Measurements from ENCODE around the gene CEP131. TPM values are rescaled to one million over a fixed set of nuclear protein-coding genes. Genes with fewer than 3 reads are reported as not detected.
"Not testable (repeated sequence)": the region's sequence is repeated elsewhere in the genome, so short reads cannot be mapped to it uniquely, and the experiment has no call there.

CEP131 gene
- total RNA-seq, 2 donors from 2014 or later: 2.9 to 5.0 TPM

- DNase-seq (ENCODE audit: low spot score): no peak
- intact Hi-C loops (cut with DNase I): no loop called here
These were observed 58.9 kb downstream of the CEP131 start for GRCh38 chr17:81163703-81164370.

- intact Hi-C loops (cut with DNase I): no loop called here
- DNase-seq (ENCODE audit: low spot score): no peak
These were observed 59.6 kb downstream of the CEP131 start for GRCh38 chr17:81163051-81163695.

DNA sequence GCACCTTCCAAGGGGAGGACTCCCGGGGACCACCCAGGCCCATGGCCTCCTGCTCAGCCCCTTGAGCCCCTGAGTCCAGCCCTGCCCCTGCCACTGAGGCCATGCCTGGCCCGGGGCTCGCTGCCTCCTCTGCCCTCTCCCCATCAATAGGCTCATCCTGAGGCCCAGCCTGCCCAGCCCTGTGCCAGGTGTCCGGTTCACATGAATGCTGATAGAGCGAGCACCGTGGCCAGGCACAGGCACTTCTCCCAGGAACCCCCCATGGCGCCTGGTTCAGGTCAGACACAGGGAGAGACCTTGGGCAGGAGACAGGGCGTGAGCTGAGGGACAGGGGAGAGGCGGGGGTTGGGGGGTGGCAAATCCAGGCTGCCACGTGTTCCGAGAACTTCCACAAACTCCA is 60.3 kb downstream of the CEP131 start:
- intact Hi-C loops (cut with DNase I): no loop called here
- no peak for DNase-seq (ENCODE audit: low spot score)

- no peak for DNase-seq (ENCODE audit: low spot score)
- intact Hi-C loops (cut with DNase I): no loop called here
These were observed 60.8 kb downstream of the CEP131 start for GRCh38 chr17:81161972-81162371.

DNA sequence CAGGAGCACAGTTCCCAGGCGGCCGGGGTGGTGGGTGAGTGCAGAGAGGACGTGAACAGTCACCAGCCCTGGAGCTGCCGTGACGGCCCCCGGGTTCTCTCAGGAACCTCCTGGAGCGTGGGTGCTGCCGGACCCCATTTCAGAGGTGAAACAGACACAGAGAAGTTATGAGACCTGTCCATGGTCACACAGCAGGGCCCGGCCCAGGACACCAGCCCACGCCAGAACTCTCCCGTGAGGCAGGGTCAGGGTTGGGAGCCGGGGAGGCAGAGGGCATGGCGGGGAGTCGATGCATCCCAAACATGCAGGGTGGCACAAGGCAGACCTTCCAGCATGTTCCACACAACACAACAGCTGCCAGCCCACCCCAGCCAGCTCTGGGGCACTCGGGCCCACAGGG is 61.2 kb downstream of the CEP131 start:
- no peak for DNase-seq (ENCODE audit: low spot score)
- intact Hi-C loops (cut with DNase I): no loop called here

- intact Hi-C loops (cut with DNase I): no loop called here
- DNase-seq (ENCODE audit: low spot score): no peak
These were observed 61.9 kb downstream of the CEP131 start for GRCh38 chr17:81160747-81161453.

DNA sequence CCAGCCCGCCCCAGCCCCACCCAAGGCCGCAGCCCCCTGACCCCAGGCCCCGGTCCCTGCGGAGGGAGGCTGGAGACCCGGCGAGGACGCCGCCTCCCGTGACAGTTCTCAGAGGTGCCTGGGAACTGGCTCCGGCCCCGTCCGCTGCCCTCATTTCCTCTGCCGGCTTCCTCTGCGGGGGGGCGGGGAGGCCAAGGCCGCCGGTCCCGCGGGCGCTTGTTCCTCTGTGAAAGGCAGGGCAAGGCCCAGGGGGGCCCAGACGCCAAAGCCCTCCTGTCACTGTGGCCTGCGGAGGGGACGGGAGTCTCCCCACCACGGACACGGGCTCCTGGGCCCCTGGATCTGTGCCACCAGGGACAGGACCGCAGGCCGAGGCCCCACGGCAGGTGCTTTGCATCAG is 62.5 kb downstream of the CEP131 start:
- DNase-seq (ENCODE audit: low spot score): peak; percentile 93
- intact Hi-C loops (cut with DNase I): no loop called here

DNA sequence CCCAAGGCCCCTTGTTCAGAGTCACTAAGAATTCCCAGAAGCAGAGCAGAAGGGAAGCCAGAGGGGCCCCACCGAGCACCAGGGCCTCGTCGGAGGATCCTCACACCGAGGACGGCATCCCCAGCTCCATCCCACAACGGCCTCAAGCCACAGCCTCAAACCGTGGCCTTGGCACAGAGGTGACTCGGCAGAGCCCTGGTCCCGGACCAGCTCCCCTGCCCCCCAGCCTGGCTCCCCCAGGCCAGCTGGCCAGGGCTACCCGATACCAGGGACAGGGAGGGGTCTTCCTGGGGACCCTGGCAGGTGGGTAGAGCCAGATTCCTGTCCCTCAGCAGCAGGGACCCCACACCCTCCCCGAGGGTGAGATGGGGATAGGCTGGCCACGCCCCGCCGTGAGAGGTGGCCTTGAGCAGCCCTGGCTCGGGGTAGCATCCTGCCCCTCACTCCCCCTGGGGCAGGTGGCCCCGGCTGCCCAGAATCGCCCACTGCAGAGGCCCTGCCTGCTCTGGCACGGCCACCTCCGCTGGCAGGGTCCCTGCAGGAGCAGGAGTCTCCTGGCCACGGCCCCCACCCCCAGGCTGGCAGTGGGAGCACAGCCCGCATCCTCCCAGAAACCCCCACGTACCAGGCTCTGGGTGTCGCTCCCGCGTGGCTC is 63.0 kb downstream of the CEP131 start:
- intact Hi-C loops (cut with DNase I): loop anchor here in 1 of 2 donors (2.0 kb wide), 1 partner anchor 63 kb away; no protein-coding TSS in a partner anchor
- no peak for DNase-seq (ENCODE audit: low spot score)

- DNase-seq (ENCODE audit: low spot score): no peak
- intact Hi-C loops (cut with DNase I): loop anchor here in 1 of 2 donors (2.0 kb wide), 1 partner anchor 62 kb away; no protein-coding TSS in a partner anchor
These were observed 63.8 kb downstream of the CEP131 start for GRCh38 chr17:81158688-81159590.

GRCh38 chr17:81157848-81158687 is 64.7 kb downstream of the CEP131 start:
- intact Hi-C loops (cut with DNase I): loop anchor here in 1 of 2 donors (2.0 kb wide), 1 partner anchor 61 kb away; no protein-coding TSS in a partner anchor
- no peak for DNase-seq (ENCODE audit: low spot score)

GRCh38 chr17:81156866-81157805 is 65.6 kb downstream of the CEP131 start:
- intact Hi-C loops (cut with DNase I): no loop called here

DNA sequence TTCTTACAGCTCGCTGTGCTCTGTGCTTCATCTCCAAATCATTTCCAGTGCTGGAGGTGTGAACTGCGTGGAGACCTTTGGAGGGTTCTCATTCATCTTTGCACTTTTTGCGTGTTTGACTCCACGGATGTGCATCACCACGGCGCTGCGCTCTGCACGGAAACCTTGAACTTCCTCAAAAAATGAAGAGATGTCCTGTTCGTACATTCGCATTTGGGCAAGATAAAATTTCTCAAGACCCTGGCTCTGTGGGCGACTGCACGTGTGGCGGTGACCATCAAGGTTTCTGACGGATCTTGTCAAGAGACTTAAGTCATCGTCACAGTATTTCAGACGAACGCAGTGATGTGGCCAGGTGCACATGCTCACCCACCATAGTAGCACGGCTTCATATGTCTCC is 67.8 kb downstream of the CEP131 start:
- intact Hi-C loops (cut with DNase I): no loop called here
- no peak for DNase-seq (ENCODE audit: low spot score)

More at GRCh38 chr17:81156866-81157805, 65.6 kb downstream of the CEP131 start:
- DNase-seq (ENCODE audit: low spot score): no peak

GRCh38 chr17:81154016-81154415 is 68.7 kb downstream of the CEP131 start:
- DNase-seq (ENCODE audit: low spot score); intact Hi-C loops (cut with DNase I): not testable (repeated sequence)

GRCh38 chr17:81153340-81153803 is 69.4 kb downstream of the CEP131 start:
- intact Hi-C loops (cut with DNase I): no loop called here
- DNase-seq (ENCODE audit: low spot score): no peak

GRCh38 chr17:81152288-81152828 is 70.4 kb downstream of the CEP131 start:
- DNase-seq (ENCODE audit: low spot score): no peak
- intact Hi-C loops (cut with DNase I): no loop called here

DNA sequence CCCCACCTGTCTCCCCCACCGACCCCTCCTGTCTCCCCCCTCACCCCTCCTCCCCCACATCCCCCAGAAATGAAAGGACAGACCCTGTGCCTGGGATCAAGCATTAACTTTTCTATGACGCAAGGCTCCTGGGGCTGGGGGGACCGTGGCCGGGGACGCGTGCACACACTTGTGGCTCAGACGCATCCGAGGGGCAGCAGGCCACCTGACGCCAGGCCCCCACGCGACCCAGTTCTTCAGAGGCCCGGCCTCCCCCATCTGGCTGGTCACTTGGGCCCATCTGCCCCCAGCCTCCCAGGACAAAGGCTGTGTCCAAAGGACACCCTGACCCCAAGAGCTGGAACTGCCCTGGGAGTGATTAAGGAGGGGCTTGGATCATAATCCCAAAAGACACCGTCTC is 71.5 kb downstream of the CEP131 start:
- DNase-seq (ENCODE audit: low spot score): no peak
- intact Hi-C loops (cut with DNase I): no loop called here
